GM23248 (cell line): ENCODE measurements around the gene DZIP1L. TPM values are rescaled to one million over a fixed set of nuclear protein-coding genes. Genes with fewer than 3 reads are reported as not detected.

Source experiments
- DNase-seq: peaks from one replicate; pipeline ENCODE4 v3.0.0-alpha.2; 2015
- H2AFZ ChIP-seq: fragments of 200-600 bp; sonication (generic); 2 replicates; pipeline ENCODE4 v1.6.1; 2016; ENCODE audit warnings: antibody characterized with exemption
- H3F3A ChIP-seq: fragments of 200-600 bp; sonication (generic); 2 replicates; pipeline ENCODE4 v1.6.1; 2016; ENCODE audit warnings: mild to moderate bottlenecking, antibody characterized with exemption, mixed run types; ENCODE audit not compliant: insufficient read depth
- H3K27ac ChIP-seq: fragments of 200-600 bp; sonication (generic); 2 replicates; pipeline ENCODE4 v1.5.1; 2016; ENCODE audit warnings: mild to moderate bottlenecking
- H3K27me3 ChIP-seq: fragments of 200-600 bp; sonication (generic); replicated peaks from 2 replicates; pipeline ENCODE4 v1.6.1; 2016; ENCODE audit warnings: mild to moderate bottlenecking; ENCODE audit not compliant: insufficient read depth
- H3K36me3 ChIP-seq: fragments of 200-600 bp; sonication (generic); 2 replicates; pipeline ENCODE4 v1.6.1; 2016; ENCODE audit warnings: low read depth, mild to moderate bottlenecking
- H3K4me1 ChIP-seq: fragments of 200-600 bp; sonication (generic); 2 replicates; pipeline ENCODE4 v1.6.1; 2016; ENCODE audit warnings: mild to moderate bottlenecking; ENCODE audit not compliant: insufficient read depth
- H3K4me2 ChIP-seq: fragments of 200-600 bp; sonication (generic); one replicate; pipeline ENCODE4 v1.6.1; 2016; ENCODE audit warnings: mild to moderate bottlenecking; ENCODE audit not compliant: unreplicated experiment
- H3K4me3 ChIP-seq: fragments of 200-600 bp; sonication (generic); 2 replicates; pipeline ENCODE4 v1.5.1; 2016; ENCODE audit warnings: mild to moderate bottlenecking
- H3K79me2 ChIP-seq: fragments of 200-600 bp; sonication (generic); 2 replicates; pipeline ENCODE4 v1.6.1; 2016; ENCODE audit warnings: mild to moderate bottlenecking; ENCODE audit not compliant: insufficient read depth
- H3K9ac ChIP-seq: fragments of 200-600 bp; sonication (generic); 2 replicates; pipeline ENCODE4 v1.6.1; 2016; ENCODE audit warnings: mild to moderate bottlenecking
- H3K9me2 ChIP-seq: fragments of 200-600 bp; sonication (generic); 2 replicates; pipeline ENCODE4 v1.6.1; 2016; ENCODE audit warnings: mixed run types, mild to moderate bottlenecking, moderate library complexity; ENCODE audit not compliant: insufficient read depth
- H3K9me3 ChIP-seq: fragments of 200-600 bp; sonication (generic); one replicate; pipeline ENCODE4 v1.6.1; 2017; ENCODE audit warnings: low read depth
- H4K20me1 ChIP-seq: fragments of 200-600 bp; sonication (generic); 2 replicates; pipeline ENCODE4 v1.6.0; 2016; ENCODE audit not compliant: insufficient read depth
- EZH2 ChIP-seq: fragments of 200-600 bp; sonication (generic); IDR thresholded peaks from 2 replicates; pipeline ENCODE4 v1.6.1; 2018; ENCODE audit warnings: antibody characterized with exemption, mild to moderate bottlenecking; ENCODE audit not compliant: insufficient read depth, poor library complexity, severe bottlenecking
- EZH2phosphoT487 ChIP-seq: fragments of 200-600 bp; sonication (generic); IDR thresholded peaks from 2 replicates; pipeline ENCODE4 v1.6.1; 2018; ENCODE audit warnings: antibody characterized with exemption, moderate library complexity, mild to moderate bottlenecking, low read depth; ENCODE audit not compliant: insufficient read depth
- WGBS, 2 experiments: methylation state at CpG; one replicate each; pipeline ENCODE4 v1.1.6; 2015 to 2017; ENCODE audit warnings: low lambda C conversion rate in 2 of 2, low coverage in 1 of 2; ENCODE audit errors: missing lambda C conversion rate in 2 of 2; 5-methylcytosine and 5-hydroxymethylcytosine counted together
- in situ Hi-C: fragments of 300-500 bp; cut with MboI; formaldehyde crosslinking; loops from 2 replicates; pipeline ENCODE4 v1.15.0; 2020
- polyA plus RNA-seq: library from polyadenylated mRNA; unstranded; fragments of >200 nt; fragmentation: Nextera tagmentation; extraction: Ambion mirVana; gene quantifications from 2 replicates; pipeline ENCODE4 v1.2.1, GENCODE V29; 2016
- total RNA-seq: library from RNA; depleted of rRNA; stranded (reverse); fragments of >200 nt; shearing (Covaris generic); gene quantifications from 2 replicates; pipeline ENCODE4 v1.2.3, GENCODE V29; 2014; rRNA removed

Gene DZIP1L
- total and polyA plus RNA-seq, 2 experiments from 2014 or later = 11.1 to 19.8 TPM

- Histone ChIP-seq H3K79me2 (no peaks in the 10 kb centered on the region), H2AFZ (no peak overlapping the region), H3K36me3 (0 out of 2 replicates have a peak, but pooled peaks cover 4% of the 10 kb centered on the region), H3F3A (no peaks in the 10 kb centered on the region), H3K27ac (no peak overlapping the region), H3K9ac (no peak overlapping the region), H3K9me3 (no peaks in the 10 kb centered on the region), H3K27me3 (no peaks in the 10 kb centered on the region), H3K4me1 (no peaks in the 10 kb centered on the region), H4K20me1 (no peaks in the 10 kb centered on the region), H3K9me2 (no peaks in the 10 kb centered on the region), H3K4me2 (no peak overlapping the region), H3K4me3 (no peak overlapping the region)
- WGBS, 2 experiments = 97 to 100% methylated on average over 2 of the region's 2 CpGs
- DNase-seq = no peak
- no peak for TF ChIP-seq EZH2phosphoT487
- TF ChIP-seq EZH2 = no peak
- in situ Hi-C loops = no loop called here
Measured at GRCh38 chr3:138016065-138016464, 99.3 kb downstream of the DZIP1L start.

GRCh38 chr3:138012526-138012925, 102.9 kb downstream of the DZIP1L start:
- no peaks in the 10 kb centered on the region for H3F3A ChIP-seq
- no peaks in the 10 kb centered on the region for H3K4me1 ChIP-seq
- 99 to 100% methylated on average over 4 of the region's 4 CpGs for WGBS, 2 experiments
- H3K9ac ChIP-seq = no peak overlapping the region
- H3K9me2 ChIP-seq = no peaks in the 10 kb centered on the region
- H3K27me3 ChIP-seq = no peaks in the 10 kb centered on the region
- no peaks in the 10 kb centered on the region for H3K36me3 ChIP-seq
- no peak overlapping the region for H3K4me2 ChIP-seq
- no peak overlapping the region for H2AFZ ChIP-seq
- H3K4me3 ChIP-seq = no peak overlapping the region
- TF ChIP-seq EZH2 (no peak), EZH2phosphoT487 (no peak)
- no peaks in the 10 kb centered on the region for H3K79me2 ChIP-seq
- no peak for DNase-seq
- H3K9me3 ChIP-seq = no peaks in the 10 kb centered on the region
- no peak overlapping the region for H3K27ac ChIP-seq
- in situ Hi-C loops = no loop called here
- H4K20me1 ChIP-seq = no peaks in the 10 kb centered on the region

Other genes starting within 250 kb of the DZIP1L start
- not detected in 2 replicates for gene CLDN18, start 105.4 kb downstream of the DZIP1L start, total RNA-seq
- gene CLDN18, start 105.4 kb downstream of the DZIP1L start, polyA plus RNA-seq = 0.18 TPM in 2 replicates
- not detected in 2 replicates for gene A4GNT, start 16.8 kb upstream of the DZIP1L start, total RNA-seq
- gene A4GNT, start 16.8 kb upstream of the DZIP1L start, polyA plus RNA-seq = 0.14 TPM in 1 of 2 replicates, not detected in the other
- 14.7 and 16.9 TPM in 2 replicates for gene DBR1, start 59.3 kb upstream of the DZIP1L start, total RNA-seq
- 12.1 and 12.3 TPM in 2 replicates for gene DBR1, start 59.3 kb upstream of the DZIP1L start, polyA plus RNA-seq
- 29.2 and 32.9 TPM in 2 replicates for gene ARMC8, start 71.7 kb upstream of the DZIP1L start, total RNA-seq
- gene ARMC8, start 71.7 kb upstream of the DZIP1L start, polyA plus RNA-seq = 30.1 and 31.2 TPM in 2 replicates
- not detected in 2 replicates for gene NME9, start 214.2 kb upstream of the DZIP1L start, total RNA-seq
- gene NME9, start 214.2 kb upstream of the DZIP1L start, polyA plus RNA-seq = 0.14 TPM in 1 of 2 replicates, not detected in the other
- gene MRAS, start 233.0 kb upstream of the DZIP1L start, total RNA-seq = 54.9 and 56.7 TPM in 2 replicates
- 65.1 and 65.5 TPM in 2 replicates for gene MRAS, start 233.0 kb upstream of the DZIP1L start, polyA plus RNA-seq